Vagina (tissue), 2 donors: ENCODE data around the gene SLC4A7. TPM values are rescaled to one million over a fixed set of nuclear protein-coding genes. Genes with fewer than 3 reads are reported as not detected.

Experiments
- DNase-seq, 2 donors: peaks; one replicate each; pipeline ENCODE4 v3.0.0-alpha.2; 2017; ENCODE audit errors: extremely low spot score in 2 of 2
- H3K27ac ChIP-seq: fragments of 200-600 bp; sonication (generic); one replicate; pipeline ENCODE4 v1.5.1; 2019
- H3K27me3 ChIP-seq: fragments of 200-600 bp; sonication (generic); one replicate; pipeline ENCODE4 v1.5.1; 2019
- H3K36me3 ChIP-seq, 2 donors: fragments of 200-600 bp; sonication (generic); one replicate each; pipeline ENCODE4 v1.5.1; 2017 to 2019
- H3K4me1 ChIP-seq: fragments of 200-600 bp; sonication (generic); one replicate; pipeline ENCODE4 v1.5.1; 2019
- H3K4me3 ChIP-seq, 2 donors: fragments of 200-600 bp; sonication (generic); 1 replicate in 1 of 2; 2 replicates in 1 of 2; pipeline ENCODE4 v1.5.1; 2016 to 2019
- H3K9me3 ChIP-seq: fragments of 200-600 bp; sonication (generic); one replicate; pipeline ENCODE4 v1.5.1; 2019
- POLR2A ChIP-seq, 2 donors: fragments of 450-650 bp; IDR thresholded peaks; one replicate each; pipeline ENCODE4 v1.6.1; 2017; ENCODE audit warnings: antibody characterized with exemption in 2 of 2, mild to moderate bottlenecking in 2 of 2, moderate library complexity in 2 of 2
- POLR2AphosphoS5 ChIP-seq, 2 donors: sonication (generic); formaldehyde crosslinking; IDR thresholded peaks; one replicate each; pipeline ENCODE4 v1.9.0; 2017; ENCODE audit warnings: antibody characterized with exemption in 2 of 2, mild to moderate bottlenecking in 2 of 2, low read depth in 1 of 2; ENCODE audit not compliant: insufficient read depth in 1 of 2
- intact Hi-C: fragments of 100-400 bp; cut with DNase I; formaldehyde crosslinking; loops from one replicate; pipeline ENCODE4 v1.15.1; 2023
- total RNA-seq: library from RNA; depleted of rRNA; stranded (reverse); fragments of >200 nt; gene quantifications from one replicate; pipeline ENCODE4 v1.2.3, GENCODE V29; 2016
- TF ChIP-seq, protein P1 (sequence below), 3 experiments: fragments of 450-650 bp in 2 of 3; fragments of 200-600 bp in 1 of 3; sonication (generic) in 1 of 3; IDR thresholded peaks; one replicate each; pipeline ENCODE4 v1.5.1; 2017 to 2019; ENCODE audit warnings: antibody characterized with exemption in 3 of 3, mild to moderate bottlenecking in 2 of 3, moderate library complexity in 2 of 3

Gene SLC4A7
- total RNA-seq, 1 donor from 2014 or later: 61.1 TPM

- TF ChIP-seq, protein P1, sequence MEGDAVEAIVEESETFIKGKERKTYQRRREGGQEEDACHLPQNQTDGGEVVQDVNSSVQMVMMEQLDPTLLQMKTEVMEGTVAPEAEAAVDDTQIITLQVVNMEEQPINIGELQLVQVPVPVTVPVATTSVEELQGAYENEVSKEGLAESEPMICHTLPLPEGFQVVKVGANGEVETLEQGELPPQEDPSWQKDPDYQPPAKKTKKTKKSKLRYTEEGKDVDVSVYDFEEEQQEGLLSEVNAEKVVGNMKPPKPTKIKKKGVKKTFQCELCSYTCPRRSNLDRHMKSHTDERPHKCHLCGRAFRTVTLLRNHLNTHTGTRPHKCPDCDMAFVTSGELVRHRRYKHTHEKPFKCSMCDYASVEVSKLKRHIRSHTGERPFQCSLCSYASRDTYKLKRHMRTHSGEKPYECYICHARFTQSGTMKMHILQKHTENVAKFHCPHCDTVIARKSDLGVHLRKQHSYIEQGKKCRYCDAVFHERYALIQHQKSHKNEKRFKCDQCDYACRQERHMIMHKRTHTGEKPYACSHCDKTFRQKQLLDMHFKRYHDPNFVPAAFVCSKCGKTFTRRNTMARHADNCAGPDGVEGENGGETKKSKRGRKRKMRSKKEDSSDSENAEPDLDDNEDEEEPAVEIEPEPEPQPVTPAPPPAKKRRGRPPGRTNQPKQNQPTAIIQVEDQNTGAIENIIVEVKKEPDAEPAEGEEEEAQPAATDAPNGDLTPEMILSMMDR (IDR thresholded peaks at IDR 0.05): peak in 2 of 3 experiments; percentile 9 to 38
- no peak for TF ChIP-seq POLR2A (IDR thresholded peaks at IDR 0.05)
- Histone ChIP-seq H3K36me3 (no peaks in the 10 kb centered on the region), H3K27me3 (no peaks in the 10 kb centered on the region), H3K9me3 (no peaks in the 10 kb centered on the region), H3K4me3 (no peak overlapping the region), H3K27ac (no peak overlapping the region), H3K4me1 (peaks cover 22% of the 10 kb centered on the region)
- DNase-seq: no peak
- intact Hi-C loops: no loop called here
Observed at GRCh38 chr3:27467545-27467944, 16.6 kb downstream of the SLC4A7 start.

DNA sequence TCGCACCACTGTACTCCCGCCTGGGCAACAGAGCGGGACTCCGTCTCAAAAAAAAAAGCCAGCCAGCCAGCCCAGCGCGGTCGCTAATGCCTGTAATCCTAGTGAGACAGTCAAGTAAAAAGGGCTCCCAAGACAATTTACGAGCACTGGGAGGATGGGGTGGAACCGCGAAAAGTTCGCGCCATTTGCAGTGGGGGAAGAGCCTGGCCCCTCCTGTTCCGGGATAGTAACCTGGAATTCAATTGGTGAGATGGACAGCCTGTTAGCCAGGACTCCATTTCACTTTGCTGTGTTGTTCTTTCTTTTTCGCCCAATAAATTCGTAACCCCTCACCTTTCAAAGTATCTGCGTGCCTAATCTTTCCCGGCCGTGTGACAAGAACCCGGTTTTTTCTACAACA, 19.5 kb downstream of the SLC4A7 start:
- Histone ChIP-seq H3K27ac (no peak overlapping the region), H3K4me3 (no peak overlapping the region), H3K36me3 (no peaks in the 10 kb centered on the region), H3K4me1 (peaks cover 6% of the 10 kb centered on the region), H3K27me3 (no peaks in the 10 kb centered on the region), H3K9me3 (no peaks in the 10 kb centered on the region)
- intact Hi-C loops: no loop called here
- TF ChIP-seq POLR2AphosphoS5 (IDR thresholded peaks at IDR 0.05; ENCODE audit: insufficient read depth in 1 of 2, low read depth in 1 of 2) (no peak), POLR2A (IDR thresholded peaks at IDR 0.05) (no peak)
- TF ChIP-seq, protein P1 (IDR thresholded peaks at IDR 0.05): no peak
- DNase-seq: no peak

DNA sequence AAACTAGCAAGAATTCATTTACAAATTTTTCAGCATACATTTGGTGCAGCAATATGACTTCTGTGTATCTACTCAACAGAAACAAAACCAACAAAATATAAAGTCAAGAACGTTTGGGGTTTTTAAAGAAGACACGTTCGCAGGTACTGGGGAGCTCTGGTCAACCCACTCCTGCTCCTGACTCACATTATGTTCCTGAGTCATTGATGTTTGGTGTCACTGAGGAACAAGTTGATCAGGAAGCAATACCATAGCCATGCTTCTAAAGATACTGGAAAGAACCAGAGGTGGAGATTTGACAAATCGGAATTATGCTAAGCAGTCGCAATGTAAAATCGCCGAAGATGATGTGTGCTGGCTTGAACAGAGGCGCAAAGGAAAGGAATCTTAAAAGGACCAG, 22.0 kb downstream of the SLC4A7 start:
- no peak for DNase-seq
- no peaks in the 10 kb centered on the region for H3K4me1 ChIP-seq
- no peaks in the 10 kb centered on the region for H3K9me3 ChIP-seq
- TF ChIP-seq POLR2A (IDR thresholded peaks at IDR 0.05) (no peak), POLR2AphosphoS5 (IDR thresholded peaks at IDR 0.05; ENCODE audit: insufficient read depth in 1 of 2, low read depth in 1 of 2) (no peak)
- TF ChIP-seq, protein P1 (IDR thresholded peaks at IDR 0.05): no peak
- intact Hi-C loops: no loop called here
- no peaks in the 10 kb centered on the region for H3K36me3 ChIP-seq
- H3K4me3 ChIP-seq: no peak overlapping the region
- H3K27me3 ChIP-seq: no peaks in the 10 kb centered on the region
- H3K27ac ChIP-seq: no peak overlapping the region

DNA sequence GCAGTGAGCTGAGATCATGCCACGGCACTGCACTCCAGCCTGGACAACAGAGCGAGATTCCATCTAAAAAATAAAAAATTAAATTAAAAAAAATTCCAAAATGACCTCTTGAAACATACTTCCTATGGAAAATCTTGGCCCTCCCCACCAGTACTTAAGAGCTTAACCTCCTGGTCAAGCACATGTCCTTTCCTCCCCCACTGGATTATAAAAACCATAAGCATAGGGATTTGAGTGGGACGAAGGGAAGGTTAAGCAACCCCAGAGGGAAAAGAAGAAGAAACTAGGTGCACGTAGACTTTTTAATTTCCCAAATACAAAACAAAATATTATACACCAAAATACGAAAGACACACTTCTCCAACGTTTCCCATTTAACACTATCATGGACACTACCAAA, 25.3 kb downstream of the SLC4A7 start:
- Histone ChIP-seq H3K36me3 (no peaks in the 10 kb centered on the region), H3K9me3 (no peaks in the 10 kb centered on the region), H3K4me1 (peaks cover 12% of the 10 kb centered on the region), H3K27ac (no peak overlapping the region), H3K4me3 (no peak overlapping the region), H3K27me3 (no peaks in the 10 kb centered on the region)
- intact Hi-C loops: no loop called here
- TF ChIP-seq POLR2A (IDR thresholded peaks at IDR 0.05) (no peak), POLR2AphosphoS5 (IDR thresholded peaks at IDR 0.05; ENCODE audit: insufficient read depth in 1 of 2, low read depth in 1 of 2) (no peak)
- TF ChIP-seq, protein P1 (IDR thresholded peaks at IDR 0.05): no peak
- DNase-seq: no peak

GRCh38 chr3:27456554-27456953, 27.6 kb downstream of the SLC4A7 start:
- Histone ChIP-seq H3K27me3 (no peaks in the 10 kb centered on the region), H3K36me3 (no peaks in the 10 kb centered on the region), H3K4me3 (no peak overlapping the region), H3K4me1 (peaks cover 23% of the 10 kb centered on the region), H3K9me3 (no peaks in the 10 kb centered on the region), H3K27ac (no peak overlapping the region)
- no peak for DNase-seq
- intact Hi-C loops: no loop called here
- TF ChIP-seq, protein P1 (IDR thresholded peaks at IDR 0.05): no peak
- TF ChIP-seq POLR2AphosphoS5 (IDR thresholded peaks at IDR 0.05; ENCODE audit: insufficient read depth in 1 of 2, low read depth in 1 of 2) (no peak), POLR2A (IDR thresholded peaks at IDR 0.05) (no peak)
